NCI-H2107 treated with DMSO at 0.1 percent for 48 hours (cell line): ENCODE data around the gene DAZ3.
"Not testable (repeated sequence)": the region's sequence is repeated elsewhere in the genome, so short reads cannot be mapped to it uniquely, and the experiment has no call there.

Source experiments
- DNase-seq: peaks from one replicate; lab custom pipeline; 2025; ENCODE audit not compliant: unreplicated experiment; lab: John Stamatoyannopoulos, UW

The DAZ3 gene, protein sequence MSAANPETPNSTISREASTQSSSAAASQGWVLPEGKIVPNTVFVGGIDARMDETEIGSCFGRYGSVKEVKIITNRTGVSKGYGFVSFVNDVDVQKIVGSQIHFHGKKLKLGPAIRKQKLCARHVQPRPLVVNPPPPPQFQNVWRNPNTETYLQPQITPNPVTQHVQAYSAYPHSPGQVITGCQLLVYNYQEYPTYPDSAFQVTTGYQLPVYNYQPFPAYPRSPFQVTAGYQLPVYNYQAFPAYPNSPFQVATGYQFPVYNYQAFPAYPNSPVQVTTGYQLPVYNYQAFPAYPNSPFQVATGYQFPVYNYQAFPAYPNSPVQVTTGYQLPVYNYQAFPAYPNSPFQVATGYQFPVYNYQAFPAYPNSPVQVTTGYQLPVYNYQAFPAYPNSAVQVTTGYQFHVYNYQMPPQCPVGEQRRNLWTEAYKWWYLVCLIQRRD

DNA sequence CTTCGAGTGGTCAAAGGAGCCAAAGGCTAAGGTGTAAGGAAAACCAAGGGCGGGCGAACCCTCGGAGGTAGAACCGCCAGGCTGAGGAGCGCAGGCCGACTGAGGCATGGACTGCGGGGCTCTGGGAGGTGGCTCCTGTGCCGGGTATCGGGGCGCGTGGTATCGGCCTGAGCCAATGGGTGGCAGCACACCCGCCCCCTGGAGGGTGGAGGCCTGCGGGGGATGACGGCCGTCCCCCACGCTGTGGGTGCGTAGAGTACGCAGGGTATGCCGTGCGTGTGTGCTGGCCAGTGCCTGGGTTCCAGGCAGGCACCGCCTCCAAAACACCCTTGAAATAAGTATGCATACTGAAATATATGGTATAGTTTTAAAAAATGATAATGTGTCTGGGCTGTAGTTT, at the start of gene DAZ3:
Gene DAZ3 (minus strand): TSS at position 101 of the 400 bp plus-strand sequence. CDS start 208 bp downstream, outside the sequence.
- not testable (repeated sequence) for DNase-seq

DNA sequence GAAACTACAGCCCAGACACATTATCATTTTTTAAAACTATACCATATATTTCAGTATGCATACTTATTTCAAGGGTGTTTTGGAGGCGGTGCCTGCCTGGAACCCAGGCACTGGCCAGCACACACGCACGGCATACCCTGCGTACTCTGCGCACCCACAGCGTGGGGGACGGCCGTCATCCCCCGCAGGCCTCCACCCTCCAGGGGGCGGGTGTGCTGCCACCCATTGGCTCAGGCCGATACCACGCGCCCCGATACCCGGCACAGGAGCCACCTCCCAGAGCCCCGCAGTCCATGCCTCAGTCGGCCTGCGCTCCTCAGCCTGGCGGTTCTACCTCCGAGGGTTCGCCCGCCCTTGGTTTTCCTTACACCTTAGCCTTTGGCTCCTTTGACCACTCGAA, 20.4 kb upstream of the DAZ3 start, which contains the start of gene DAZ4:
Gene DAZ4 (plus strand): TSS at position 301 of the 400 bp plus-strand sequence. CDS start 208 bp downstream, outside the sequence.
- not testable (repeated sequence) for DNase-seq

DNA sequence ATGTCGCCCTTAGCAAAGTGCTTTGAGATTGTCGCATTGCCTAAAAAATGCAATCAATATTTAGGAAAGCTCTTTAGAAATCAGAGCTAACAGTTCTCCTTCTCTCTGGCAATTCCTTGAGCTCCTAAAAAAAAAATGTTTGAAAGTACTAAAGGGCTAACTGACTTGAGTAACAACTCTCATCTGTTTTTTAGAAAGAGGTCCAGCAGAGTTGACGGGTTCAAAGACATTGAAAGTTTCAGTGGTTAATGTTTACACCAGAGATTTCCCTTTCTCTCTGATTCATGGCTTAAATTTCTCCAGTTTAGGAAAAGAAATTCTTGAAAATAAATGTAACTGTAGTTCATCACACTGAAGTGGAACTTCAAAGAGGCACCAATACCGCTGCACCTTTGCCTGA, 11.9 kb upstream of the DAZ3 start:
- DNase-seq, result not testable (repeated sequence)

DNA sequence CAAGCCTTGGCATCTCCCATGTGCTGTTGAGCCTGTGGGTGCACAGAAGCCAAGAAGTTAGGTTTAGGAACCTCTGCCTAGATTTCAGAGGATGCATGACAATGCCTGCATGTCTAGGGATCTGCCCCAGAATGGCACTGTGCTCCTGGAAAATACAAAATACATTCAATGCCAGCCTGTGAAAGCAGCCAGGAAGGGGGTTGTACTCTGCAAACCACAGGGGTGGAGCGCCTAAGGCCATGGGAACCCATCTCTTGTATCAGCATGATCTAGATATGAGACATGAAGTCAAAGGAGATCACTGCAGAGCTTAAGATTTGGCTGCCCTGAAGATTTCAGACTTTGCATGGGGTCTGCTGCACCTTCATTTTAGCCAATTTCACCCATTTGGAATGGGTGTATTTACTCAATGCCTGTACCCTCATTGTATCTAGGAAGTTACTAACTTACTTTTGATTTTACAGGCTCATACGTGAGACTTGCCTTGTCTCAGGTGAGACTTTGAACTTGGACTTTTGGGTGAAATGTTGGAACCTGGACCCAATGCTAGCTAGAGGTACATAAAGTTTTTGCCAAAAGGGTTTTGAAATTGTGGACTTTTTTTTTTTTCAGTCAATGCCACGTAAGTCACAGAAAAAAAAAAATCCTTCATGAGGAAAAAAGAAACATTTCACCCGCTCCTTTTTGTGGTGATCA, 11.1 kb upstream of the DAZ3 start:
- not testable (repeated sequence) for DNase-seq

DNA sequence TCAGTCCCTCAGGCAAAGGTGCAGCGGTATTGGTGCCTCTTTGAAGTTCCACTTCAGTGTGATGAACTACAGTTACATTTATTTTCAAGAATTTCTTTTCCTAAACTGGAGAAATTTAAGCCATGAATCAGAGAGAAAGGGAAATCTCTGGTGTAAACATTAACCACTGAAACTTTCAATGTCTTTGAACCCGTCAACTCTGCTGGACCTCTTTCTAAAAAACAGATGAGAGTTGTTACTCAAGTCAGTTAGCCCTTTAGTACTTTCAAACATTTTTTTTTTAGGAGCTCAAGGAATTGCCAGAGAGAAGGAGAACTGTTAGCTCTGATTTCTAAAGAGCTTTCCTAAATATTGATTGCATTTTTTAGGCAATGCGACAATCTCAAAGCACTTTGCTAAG, 8.6 kb upstream of the DAZ3 start:
- DNase-seq, result not testable (repeated sequence)
